Testis (tissue), 3 donors: ENCODE results near the gene SPG7. TPM values are rescaled to one million over a fixed set of nuclear protein-coding genes. Genes with fewer than 3 reads are reported as not detected.

Source experiments
- DNase-seq: peaks from one replicate; pipeline ENCODE4 v3.0.0-alpha.2; 2019
- H3K27ac ChIP-seq, 2 donors: fragments of 200-600 bp; sonication (generic); one replicate each; pipeline ENCODE4 v1.5.1; 2019
- H3K27me3 ChIP-seq: fragments of 200-600 bp; sonication (generic); one replicate; pipeline ENCODE4 v1.5.1; 2019
- H3K36me3 ChIP-seq: fragments of 200-600 bp; sonication (generic); one replicate; pipeline ENCODE4 v1.5.1; 2017; ENCODE audit warnings: low read depth; ENCODE audit errors: missing control alignments
- H3K4me1 ChIP-seq: fragments of 200-600 bp; sonication (generic); one replicate; pipeline ENCODE4 v1.5.1; 2019
- H3K4me3 ChIP-seq, 2 donors: fragments of 200-600 bp; sonication (generic); one replicate each; pipeline ENCODE4 v1.5.1; 2017 to 2019
- H3K9me3 ChIP-seq: fragments of 200-600 bp; sonication (generic); one replicate; pipeline ENCODE4 v1.5.1; 2017
- POLR2A ChIP-seq: fragments of 450-650 bp; IDR thresholded peaks from one replicate; pipeline ENCODE4 v1.6.1; 2017; ENCODE audit warnings: antibody characterized with exemption, mild to moderate bottlenecking, moderate library complexity
- WGBS, 2 donors: methylation state at CpG; one replicate each; pipeline ENCODE4 v1.1.5; 2018; 5-methylcytosine and 5-hydroxymethylcytosine counted together
- intact Hi-C: fragments of 100-400 bp; cut with DNase I; formaldehyde crosslinking; loops from one replicate; pipeline ENCODE4 v1.15.1; 2023; ENCODE audit warnings: low total_unique reads
- polyA plus RNA-seq: library from polyadenylated mRNA; stranded (reverse); fragments of 350-450 nt; fragmentation: Illumina TruSeq; extraction: RNeasy Lipid Tissue Mini Kit (QIAGEN cat#74804); gene quantifications from one replicate; pipeline ENCODE4 v1.2.3, GENCODE V29; 2014; ENCODE audit warnings: low read depth, low replicate concordance; ENCODE audit not compliant: insufficient read depth
- total RNA-seq, 2 donors: library from RNA; depleted of rRNA; stranded (reverse); fragments of >200 nt; gene quantifications; one replicate each; pipeline ENCODE4 v1.2.3, GENCODE V29; 2016
- TF ChIP-seq, protein P1 (sequence below), 3 experiments: fragments of 450-650 bp in 2 of 3; fragments of 200-600 bp in 1 of 3; sonication (generic) in 1 of 3; IDR thresholded peaks; one replicate each; pipeline ENCODE4 v1.5.1; 2016 to 2019; ENCODE audit warnings: antibody characterized with exemption in 3 of 3, mild to moderate bottlenecking in 2 of 3, moderate library complexity in 1 of 3

Gene SPG7
- total and polyA plus RNA-seq, 3 donors from 2014 or later: 97.9 to 307 (median 275) TPM

DNA sequence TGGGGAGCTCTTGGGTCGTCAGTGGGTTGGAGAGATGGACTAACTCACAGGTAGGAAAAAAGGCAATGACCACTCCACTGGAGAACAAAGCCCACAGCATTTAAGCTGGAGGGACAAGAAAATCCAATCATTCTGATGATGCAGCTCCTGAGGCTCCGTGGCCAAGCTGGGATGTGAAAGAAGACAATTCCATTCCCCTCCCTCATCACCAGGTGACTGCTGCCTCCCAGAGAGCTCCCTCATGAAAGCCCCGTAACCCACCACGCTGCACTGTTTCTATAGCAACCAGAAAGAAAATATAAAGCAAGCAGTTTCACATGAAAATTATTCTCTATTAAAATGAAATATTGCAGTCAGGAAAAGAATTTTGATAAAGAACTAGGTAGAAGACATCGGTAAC is 33.1 kb upstream of the SPG7 start:
- no peak for DNase-seq
- WGBS, 2 donors: 62 to 84% methylated on average over 5 of the region's 5 CpGs
- no peaks in the 10 kb centered on the region for H3K36me3 ChIP-seq
- TF ChIP-seq POLR2A: no peak
- TF ChIP-seq, protein P1, sequence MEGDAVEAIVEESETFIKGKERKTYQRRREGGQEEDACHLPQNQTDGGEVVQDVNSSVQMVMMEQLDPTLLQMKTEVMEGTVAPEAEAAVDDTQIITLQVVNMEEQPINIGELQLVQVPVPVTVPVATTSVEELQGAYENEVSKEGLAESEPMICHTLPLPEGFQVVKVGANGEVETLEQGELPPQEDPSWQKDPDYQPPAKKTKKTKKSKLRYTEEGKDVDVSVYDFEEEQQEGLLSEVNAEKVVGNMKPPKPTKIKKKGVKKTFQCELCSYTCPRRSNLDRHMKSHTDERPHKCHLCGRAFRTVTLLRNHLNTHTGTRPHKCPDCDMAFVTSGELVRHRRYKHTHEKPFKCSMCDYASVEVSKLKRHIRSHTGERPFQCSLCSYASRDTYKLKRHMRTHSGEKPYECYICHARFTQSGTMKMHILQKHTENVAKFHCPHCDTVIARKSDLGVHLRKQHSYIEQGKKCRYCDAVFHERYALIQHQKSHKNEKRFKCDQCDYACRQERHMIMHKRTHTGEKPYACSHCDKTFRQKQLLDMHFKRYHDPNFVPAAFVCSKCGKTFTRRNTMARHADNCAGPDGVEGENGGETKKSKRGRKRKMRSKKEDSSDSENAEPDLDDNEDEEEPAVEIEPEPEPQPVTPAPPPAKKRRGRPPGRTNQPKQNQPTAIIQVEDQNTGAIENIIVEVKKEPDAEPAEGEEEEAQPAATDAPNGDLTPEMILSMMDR (IDR thresholded peaks at IDR 0.05): no peak
- peaks cover 20% of the 10 kb centered on the region for H3K4me1 ChIP-seq
- H3K9me3 ChIP-seq: no peaks in the 10 kb centered on the region
- H3K27ac ChIP-seq: no peak overlapping the region
- H3K27me3 ChIP-seq: no peaks in the 10 kb centered on the region
- H3K4me3 ChIP-seq: no peak overlapping the region
- intact Hi-C loops: no loop called here

DNA sequence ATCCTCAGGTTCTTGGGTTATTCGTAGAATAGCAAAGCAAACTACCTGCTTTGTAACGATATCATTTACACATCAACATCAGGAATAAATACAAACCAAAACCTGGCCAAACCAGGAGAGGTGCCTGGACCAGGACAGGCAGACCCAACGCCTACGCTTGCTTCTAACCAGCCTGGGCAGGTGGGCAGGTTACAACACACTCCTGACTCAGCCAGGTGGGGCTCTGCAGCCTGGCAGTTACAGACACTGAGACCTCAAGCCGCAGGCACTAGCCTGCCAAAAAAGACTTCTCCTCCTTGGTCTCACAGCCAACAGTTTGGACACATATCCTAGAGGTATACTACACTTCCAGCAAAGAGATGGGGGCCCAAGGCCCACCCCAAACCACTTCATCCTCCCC is 31.8 kb upstream of the SPG7 start:
- H3K4me1 ChIP-seq: peaks cover 26% of the 10 kb centered on the region
- H3K36me3 ChIP-seq: no peaks in the 10 kb centered on the region
- no peak overlapping the region for H3K4me3 ChIP-seq
- TF ChIP-seq, protein P1 (IDR thresholded peaks at IDR 0.05): no peak
- TF ChIP-seq POLR2A: no peak
- no peaks in the 10 kb centered on the region for H3K9me3 ChIP-seq
- intact Hi-C loops: no loop called here
- DNase-seq: no peak
- H3K27ac ChIP-seq: no peak overlapping the region
- 79 to 80% methylated on average over 4 to 5 of the region's 5 CpGs for WGBS, 2 donors
- H3K27me3 ChIP-seq: no peaks in the 10 kb centered on the region

- Histone ChIP-seq H3K27me3 (no peaks in the 10 kb centered on the region), H3K36me3 (no peaks in the 10 kb centered on the region), H3K4me1 (peaks cover 30% of the 10 kb centered on the region), H3K27ac (no peak overlapping the region), H3K4me3 (no peak overlapping the region), H3K9me3 (no peaks in the 10 kb centered on the region)
- intact Hi-C loops: no loop called here
- no peak for TF ChIP-seq POLR2A
- TF ChIP-seq, protein P1 (IDR thresholded peaks at IDR 0.05): no peak
- DNase-seq: no peak
- WGBS, 2 donors: 80 to 88% methylated on average over 10 of the region's 10 CpGs
Measured at GRCh38 chr16:89476811-89477261, 31.4 kb upstream of the SPG7 start.

- intact Hi-C loops: no loop called here
- DNase-seq: no peak
Measured at GRCh38 chr16:89478576-89479221, 29.5 kb upstream of the SPG7 start.

More at GRCh38 chr16:89478576-89479221, 29.5 kb upstream of the SPG7 start:
- H3K27ac ChIP-seq: no peak overlapping the region
- peaks cover 34% of the 10 kb centered on the region for H3K4me1 ChIP-seq
- no peak overlapping the region for H3K4me3 ChIP-seq
- H3K36me3 ChIP-seq: no peaks in the 10 kb centered on the region
- H3K27me3 ChIP-seq: no peaks in the 10 kb centered on the region
- TF ChIP-seq POLR2A: no peak
- TF ChIP-seq, protein P1 (IDR thresholded peaks at IDR 0.05): no peak
- 85 to 90% methylated on average over 14 of the region's 14 CpGs for WGBS, 2 donors
- no peaks in the 10 kb centered on the region for H3K9me3 ChIP-seq
